Subcutaneous adipose tissue (tissue), 4 donors: ENCODE measurements around the gene ARMC6. TPM values are rescaled to one million over a fixed set of nuclear protein-coding genes. Genes with fewer than 3 reads are reported as not detected.

Source experiments
- CTCF ChIP-seq: fragments of 450-650 bp; IDR thresholded peaks from one replicate; pipeline ENCODE4 v1.5.1; 2016; ENCODE audit warnings: low read depth, mild to moderate bottlenecking, control low read depth, antibody characterized with exemption, moderate library complexity
- total RNA-seq, 4 donors: library from RNA; depleted of rRNA; stranded (reverse); fragments of >200 nt; gene quantifications; one replicate each; pipeline ENCODE4 v1.1.0, GENCODE V29; 2016

The ARMC6 gene
- total RNA-seq, 4 donors from 2014 or later = 12.6 to 28.2 (median 18.6) TPM

- TF ChIP-seq CTCF = no peak
Measured at GRCh38 chr19:18999016-18999758, 34.2 kb upstream of the ARMC6 start.

GRCh38 chr19:18999896-19000620 is 33.3 kb upstream of the ARMC6 start:
- TF ChIP-seq CTCF = no peak

- TF ChIP-seq CTCF = no peak
Measured at GRCh38 chr19:19004144-19004543, 29.3 kb upstream of the ARMC6 start.

GRCh38 chr19:19006213-19006612 is 27.2 kb upstream of the ARMC6 start:
- TF ChIP-seq CTCF = no peak

- no peak for TF ChIP-seq CTCF
Measured at GRCh38 chr19:19009951-19010350, 23.5 kb upstream of the ARMC6 start.

- no peak for TF ChIP-seq CTCF
Measured at GRCh38 chr19:19010551-19010950, 22.9 kb upstream of the ARMC6 start.

- TF ChIP-seq CTCF = no peak
Measured at GRCh38 chr19:19021115-19021514, 12.3 kb upstream of the ARMC6 start.
